Activated naive CD4-positive, alpha-beta T cell treated with anti-CD3 and anti-CD28 coated beads for 36 hours (primary cell): ENCODE measurements around the gene TALDO1. TPM values are rescaled to one million over a fixed set of nuclear protein-coding genes. Genes with fewer than 3 reads are reported as not detected.

Source experiments
- CTCF ChIA-PET: fragments of 350-600 bp; sonication (Branson Sonifier 250); formaldehyde crosslinking; loops from one replicate; lab custom pipeline; 2021; ENCODE audit warnings: antibody characterized with exemption; lab: Charles Lee
- DNase-seq: peaks from one replicate; pipeline ENCODE4 v3.0.0-alpha.2; 2020
- H3K27ac Mint-ChIP-seq: one replicate; pipeline ENCODE4 v1.8.0; 2021; ENCODE audit warnings: mild to moderate bottlenecking, mixed read lengths
- H3K27me3 Mint-ChIP-seq: one replicate; pipeline ENCODE4 v1.8.0; 2021; ENCODE audit warnings: low read depth, mixed read lengths
- H3K36me3 Mint-ChIP-seq: one replicate; pipeline ENCODE4 v1.8.0; 2021; ENCODE audit warnings: low read depth, mixed read lengths
- H3K4me1 Mint-ChIP-seq: one replicate; pipeline ENCODE4 v1.8.0; 2021; ENCODE audit warnings: low read depth, mixed read lengths
- H3K4me3 Mint-ChIP-seq: one replicate; pipeline ENCODE4 v1.8.0; 2021; ENCODE audit warnings: mild to moderate bottlenecking, moderate library complexity, mixed read lengths
- H3K9me3 Mint-ChIP-seq: one replicate; pipeline ENCODE4 v1.8.0; 2021; ENCODE audit warnings: mixed read lengths
- intact Hi-C: fragments of 100-400 bp; cut with micrococcal nuclease; formaldehyde crosslinking; loops from one replicate; pipeline ENCODE4 v1.15.1; 2023
- total RNA-seq, 2 experiments: library from RNA; stranded (reverse); gene quantifications; one replicate each; pipeline ENCODE4 v1.2.3, GENCODE V29; 2021

Gene TALDO1
- 100 to 1,000 TPM; 327 to 360 TPM for total RNA-seq

- DNase-seq: peak; percentile 86
- H3K36me3 Mint-ChIP-seq: peaks cover 2% of the 10 kb centered on the region
- intact Hi-C loops: loop anchor here (1.0 to 5.0 kb wide), 5 partner anchors 21 to 510 kb away; partner anchors contain the start of genes DEAF1, GATD1, PSMD13 and SIRT3
- CTCF ChIA-PET: interaction anchor here (0.8 kb wide), 1 partner anchor 20 kb away, joined by 3 read pairs; no protein-coding TSS in a partner anchor
- peaks cover 21% of the 10 kb centered on the region for H3K4me1 Mint-ChIP-seq
- no peaks in the 10 kb centered on the region for H3K9me3 Mint-ChIP-seq
- H3K27ac Mint-ChIP-seq: peak within 1 kb of the TSS; percentile 83
- peak within 1 kb of the TSS; percentile 84 for H3K4me3 Mint-ChIP-seq
- H3K27me3 Mint-ChIP-seq: no peaks in the 10 kb centered on the region
Observed at GRCh38 chr11:747158-748006, at the start of gene TALDO1. TSS of gene TALDO1 (plus strand) at chr11:747464. CDS start at chr11:747482, 18 bp downstream.

DNA sequence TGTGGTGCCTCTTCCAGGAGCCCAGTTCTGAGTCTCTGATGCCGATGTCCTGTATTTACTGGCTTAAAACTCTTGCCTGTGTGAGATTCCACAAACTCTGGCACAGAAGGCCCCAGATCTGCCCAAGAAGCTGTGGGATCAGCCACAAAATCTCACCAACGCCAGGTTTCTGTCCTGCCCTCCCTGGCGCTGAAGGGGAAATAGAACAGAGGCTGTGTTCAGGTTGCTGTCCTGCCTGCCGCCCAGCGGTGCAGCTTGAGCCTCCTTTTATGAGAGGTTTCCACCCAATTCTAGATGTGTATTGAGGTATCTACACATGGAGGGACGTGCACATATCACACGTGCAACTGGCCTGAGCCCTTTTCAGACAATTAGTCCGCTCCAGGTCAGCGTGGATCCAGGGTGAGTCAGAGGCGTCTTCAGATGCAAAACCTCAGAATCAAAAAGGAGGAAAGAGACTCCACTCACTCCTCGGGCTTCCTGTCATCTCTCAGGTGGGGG, 49.4 kb upstream of the TALDO1 start:
- DNase-seq: no peak
- H3K36me3 Mint-ChIP-seq: peaks cover 6% of the 10 kb centered on the region
- intact Hi-C loops: loop anchor here (5.0 to 10.0 kb wide), 2 partner anchors 431 to 687 kb away; partner anchors contain the start of gene BRSK2
- H3K27ac Mint-ChIP-seq: peak overlapping the region; percentile 1
- no peak overlapping the region for H3K4me3 Mint-ChIP-seq
- H3K27me3 Mint-ChIP-seq: no peaks in the 10 kb centered on the region
- peaks cover 33% of the 10 kb centered on the region for H3K4me1 Mint-ChIP-seq
- H3K9me3 Mint-ChIP-seq: no peaks in the 10 kb centered on the region
- CTCF ChIA-PET: interaction anchor here (1.1 to 3.0 kb wide), 3 partner anchors 25 to 109 kb away, joined by 5 to 9 read pairs (median 9); no protein-coding TSS in a partner anchor

GRCh38 chr11:698493-699115, 48.7 kb upstream of the TALDO1 start:
- DNase-seq: no peak
- H3K4me1 Mint-ChIP-seq: peaks cover 26% of the 10 kb centered on the region
- H3K9me3 Mint-ChIP-seq: no peaks in the 10 kb centered on the region
- H3K36me3 Mint-ChIP-seq: peaks cover under 1% of the 10 kb centered on the region
- H3K27ac Mint-ChIP-seq: no peak overlapping the region
- CTCF ChIA-PET: interaction anchor here (1.1 to 3.0 kb wide), 2 partner anchors 24 to 35 kb away, joined by 3 to 9 read pairs; no protein-coding TSS in a partner anchor
- H3K27me3 Mint-ChIP-seq: no peaks in the 10 kb centered on the region
- H3K4me3 Mint-ChIP-seq: no peak overlapping the region
- intact Hi-C loops: loop anchor here (5.0 to 10.0 kb wide), 2 partner anchors 431 to 686 kb away; partner anchors contain the start of gene BRSK2

DNA sequence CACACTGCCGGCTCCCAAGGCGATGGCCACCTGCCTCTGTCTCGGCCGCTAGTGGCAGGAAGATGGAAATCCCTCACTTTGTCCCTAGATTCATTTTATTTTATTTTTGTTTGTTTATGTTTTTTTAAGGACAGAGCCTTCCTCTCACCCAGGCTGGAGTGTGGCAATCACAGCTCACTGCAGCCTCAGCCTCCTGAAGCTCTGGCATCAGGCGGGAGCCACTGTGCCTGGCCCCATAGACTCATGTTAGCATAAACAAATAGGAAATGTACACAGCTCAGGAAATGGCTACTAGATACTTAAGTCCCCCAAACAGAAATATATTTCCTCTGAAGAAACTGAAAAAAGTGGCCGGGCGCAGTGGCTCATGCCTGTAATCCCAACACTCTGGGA, 48.2 kb upstream of the TALDO1 start:
- Mint-ChIP-seq H3K27ac (no peak overlapping the region), H3K36me3 (no peaks in the 10 kb centered on the region), H3K9me3 (no peaks in the 10 kb centered on the region), H3K4me1 (peaks cover 23% of the 10 kb centered on the region), H3K27me3 (no peaks in the 10 kb centered on the region), H3K4me3 (no peak overlapping the region)
- no peak for DNase-seq
- CTCF ChIA-PET: interaction anchor here (1.1 kb wide), 1 partner anchor 36 kb away, joined by 3 read pairs; no protein-coding TSS in a partner anchor
- intact Hi-C loops: loop anchor here (5.0 to 10.0 kb wide), 2 partner anchors 432 to 686 kb away; partner anchors contain the start of gene BRSK2

DNA sequence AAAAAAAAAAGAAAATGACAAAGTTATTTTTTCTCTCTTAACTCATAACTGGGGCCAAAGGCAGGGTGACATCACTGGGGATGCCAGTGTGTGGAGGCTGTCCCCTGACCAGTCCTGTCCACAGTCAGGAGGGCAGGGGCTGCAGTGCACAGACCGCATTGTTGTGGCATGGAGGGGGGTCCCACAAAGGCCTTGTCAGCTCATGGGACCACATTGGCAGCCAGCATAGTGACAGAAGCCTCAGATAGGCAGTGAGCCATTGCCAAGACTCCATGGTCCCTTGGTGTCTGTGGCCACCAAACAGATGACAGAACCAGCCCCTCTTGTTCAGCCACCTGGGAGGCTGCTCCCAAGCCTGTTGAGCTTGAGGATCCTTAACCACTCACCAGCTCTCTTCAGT, 47.5 kb upstream of the TALDO1 start:
- Mint-ChIP-seq H3K36me3 (no peaks in the 10 kb centered on the region), H3K27ac (no peak overlapping the region), H3K27me3 (no peaks in the 10 kb centered on the region), H3K9me3 (no peaks in the 10 kb centered on the region), H3K4me1 (peaks cover 23% of the 10 kb centered on the region), H3K4me3 (no peak overlapping the region)
- CTCF ChIA-PET: interaction anchor here (1.1 kb wide), 1 partner anchor 36 kb away, joined by 3 read pairs; no protein-coding TSS in a partner anchor
- intact Hi-C loops: loop anchor here (5.0 to 10.0 kb wide), 2 partner anchors 432 to 685 kb away; partner anchors contain the start of gene BRSK2
- no peak for DNase-seq

DNA sequence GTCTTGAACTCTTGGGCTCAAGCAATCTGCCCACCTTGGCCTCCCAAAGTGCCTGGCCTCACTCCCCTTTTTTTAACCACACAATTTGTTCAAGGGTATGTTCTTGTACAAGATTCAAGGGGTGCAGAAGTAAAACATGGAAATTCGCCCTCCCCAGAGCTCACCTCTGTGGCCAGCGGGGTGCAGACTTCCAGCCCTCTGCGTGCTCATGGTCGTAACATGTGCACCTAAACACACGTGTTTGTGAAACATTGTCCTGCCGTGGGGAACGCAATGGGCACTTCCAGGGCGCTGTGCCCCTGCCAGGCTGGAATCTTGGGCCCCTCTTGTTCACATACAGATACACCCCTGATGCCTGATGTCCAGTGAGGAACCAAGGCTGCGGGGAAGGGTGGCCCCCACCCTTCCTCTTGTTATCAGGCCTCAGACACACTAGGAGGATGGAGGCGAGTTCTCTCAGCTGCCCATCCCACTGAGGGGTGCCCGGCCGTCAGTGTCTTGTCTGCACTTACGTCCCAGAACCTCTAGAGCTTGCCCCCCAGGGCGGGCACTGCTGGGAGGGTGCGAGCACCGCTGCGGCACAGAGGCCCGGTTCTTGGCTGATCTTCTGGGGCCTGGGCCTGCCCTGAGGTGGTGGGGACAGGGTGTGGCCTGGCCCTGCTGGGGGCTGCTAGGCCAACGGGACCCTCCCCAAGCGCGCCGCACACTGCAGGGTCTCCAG, 45.4 kb upstream of the TALDO1 start:
- Mint-ChIP-seq H3K27me3 (no peaks in the 10 kb centered on the region), H3K9me3 (no peaks in the 10 kb centered on the region), H3K27ac (no peak overlapping the region), H3K36me3 (no peaks in the 10 kb centered on the region), H3K4me3 (no peak overlapping the region), H3K4me1 (peaks cover 19% of the 10 kb centered on the region)
- CTCF ChIA-PET: no interaction called here
- DNase-seq: no peak
- intact Hi-C loops: no loop called here

DNA sequence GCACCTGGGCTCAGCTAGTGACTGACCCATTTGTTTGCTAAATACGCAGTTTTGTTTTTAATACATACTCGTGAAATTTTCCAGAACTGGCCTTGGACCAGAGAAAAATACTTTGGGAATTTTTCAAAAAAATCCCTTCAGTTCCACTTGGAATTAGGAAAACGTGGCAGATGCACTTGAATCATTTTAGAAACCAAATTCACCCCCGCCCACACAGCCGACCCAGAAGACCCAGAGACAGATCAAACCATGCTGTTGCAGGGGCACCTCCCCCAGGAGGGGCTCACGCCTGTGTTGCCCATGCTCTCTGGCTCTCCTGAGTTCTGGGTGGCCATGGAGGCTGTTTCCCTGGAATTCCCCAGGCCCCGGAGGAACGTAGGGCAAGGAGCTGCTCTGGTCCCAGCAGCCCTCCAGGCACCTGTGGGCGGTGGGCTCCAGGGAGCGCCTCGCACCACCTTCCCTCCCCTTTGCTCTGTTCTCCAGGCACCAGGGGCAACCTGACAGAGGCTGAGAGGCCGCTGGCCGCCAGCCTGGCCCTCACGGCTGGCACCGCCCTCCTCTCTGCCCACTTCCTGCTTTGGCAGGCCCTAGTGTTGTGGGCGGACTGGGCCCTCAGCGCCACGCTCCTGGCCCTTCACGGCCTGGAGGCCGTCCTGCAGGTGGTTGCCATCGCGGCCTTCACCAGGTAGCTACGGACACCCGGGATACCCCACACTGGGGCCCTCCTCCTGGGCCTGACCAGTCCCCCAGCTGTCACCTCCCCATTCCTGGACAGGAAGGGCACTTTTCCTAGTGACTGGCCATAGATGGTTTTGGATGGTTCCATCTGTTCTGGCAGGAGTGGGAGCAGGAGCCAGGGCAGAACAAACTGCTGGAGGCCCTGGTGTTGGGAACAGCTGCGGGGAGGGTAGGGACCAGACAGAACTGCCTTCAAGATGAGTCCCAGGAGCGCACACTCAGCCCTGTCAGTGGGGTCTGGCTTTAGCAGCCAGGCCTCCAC, 44.5 kb upstream of the TALDO1 start:
- no peak for DNase-seq
- Mint-ChIP-seq H3K36me3 (no peaks in the 10 kb centered on the region), H3K4me3 (no peak overlapping the region), H3K27ac (no peak overlapping the region), H3K9me3 (no peaks in the 10 kb centered on the region), H3K27me3 (peaks cover 8% of the 10 kb centered on the region), H3K4me1 (peaks cover 13% of the 10 kb centered on the region)
- intact Hi-C loops: no loop called here
- CTCF ChIA-PET: no interaction called here

GRCh38 chr11:703506-703905, 43.8 kb upstream of the TALDO1 start:
- intact Hi-C loops: no loop called here
- Mint-ChIP-seq H3K27me3 (peaks cover 8% of the 10 kb centered on the region), H3K4me1 (peaks cover 6% of the 10 kb centered on the region), H3K27ac (no peak overlapping the region), H3K9me3 (no peaks in the 10 kb centered on the region), H3K36me3 (no peaks in the 10 kb centered on the region), H3K4me3 (no peak overlapping the region)
- CTCF ChIA-PET: no interaction called here
- DNase-seq: no peak

GRCh38 chr11:704228-704674, 43.0 kb upstream of the TALDO1 start:
- intact Hi-C loops: no loop called here
- H3K27ac Mint-ChIP-seq: no peak overlapping the region
- CTCF ChIA-PET: interaction anchor here (1.8 kb wide), 1 partner anchor 8 kb away, joined by 4 read pairs; the partner anchor contains the start of gene TMEM80
- no peaks in the 10 kb centered on the region for H3K9me3 Mint-ChIP-seq
- H3K4me1 Mint-ChIP-seq: peaks cover 5% of the 10 kb centered on the region
- H3K36me3 Mint-ChIP-seq: no peaks in the 10 kb centered on the region
- no peak for DNase-seq
- no peak overlapping the region for H3K4me3 Mint-ChIP-seq
- H3K27me3 Mint-ChIP-seq: peaks cover 8% of the 10 kb centered on the region

- H3K9me3 Mint-ChIP-seq: no peaks in the 10 kb centered on the region
- H3K36me3 Mint-ChIP-seq: no peaks in the 10 kb centered on the region
- peaks cover 8% of the 10 kb centered on the region for H3K27me3 Mint-ChIP-seq
- DNase-seq: no peak
- H3K4me3 Mint-ChIP-seq: no peak overlapping the region
- CTCF ChIA-PET: interaction anchor here (1.8 kb wide), 1 partner anchor 9 kb away, joined by 4 read pairs; the partner anchor contains the start of gene TMEM80
- no peak overlapping the region for H3K27ac Mint-ChIP-seq
- H3K4me1 Mint-ChIP-seq: peaks cover 5% of the 10 kb centered on the region
- intact Hi-C loops: no loop called here
Observed at GRCh38 chr11:704781-705645, 42.3 kb upstream of the TALDO1 start.
